HepG2 (cell line): ENCODE data around the gene SIRT7. TPM values are rescaled to one million over a fixed set of nuclear protein-coding genes. Genes with fewer than 3 reads are reported as not detected.

Experiments used
- ATAC-seq: fragments of 200-7000 bp; cut with Tn5 transposase; 3 replicates; pipeline ENCODE4 v1.9.1; 2020; ENCODE audit warnings: mild to moderate bottlenecking, moderate library complexity
- BruUV-seq: library from RNA; stranded (reverse); fragments of 400-500 nt; replicated peaks from 2 replicates; lab custom pipeline; 2021; lab: Mats Ljungman, UMichigan
- CTCF ChIA-PET: fragments of 300-600 bp; formaldehyde crosslinking; extraction: SDS; loops from one replicate; lab custom pipeline; 2021; ENCODE audit warnings: low total read pairs, inconsistent platforms, low intra/inter-chr PET ratio; lab: Yijun Ruan, JAX
- POLR2A ChIA-PET: fragments of 350-600 bp; sonication (Branson Sonifier 250); formaldehyde crosslinking; loops from one replicate; lab custom pipeline; 2020; ENCODE audit warnings: antibody characterized with exemption, inconsistent platforms; lab: Yijun Ruan, JAX
- DNase-seq: peaks from one replicate; pipeline ENCODE4 v3.0.0-alpha.2; 2015; ENCODE audit warnings: low spot score
- FAIRE-seq: peaks from 3 replicates; lab custom pipeline; 2011; peaks lifted over from hg19 to GRCh38; lab: Jason Lieb, UNC
- H2AFZ ChIP-seq: one replicate; pipeline ENCODE4 v1.6.1; 2011; ENCODE audit warnings: low read length, inconsistent platforms
- H3K27ac ChIP-seq: fragments of 300-600 bp; 3 replicates; pipeline ENCODE4 v1.8.0; 2011; ENCODE audit warnings: mixed run types, mild to moderate bottlenecking, mixed read lengths, low read length, inconsistent platforms; ENCODE audit not compliant: insufficient read depth; ENCODE audit errors: extremely low read length
- H3K27me3 ChIP-seq, 2 experiments: fragments of 200-600 bp in 1 of 2; 2 replicates in 1 of 2; 3 replicates in 1 of 2; pipeline versions ENCODE4 v1.6.0 to v1.8.0; 2011; ENCODE audit warnings: low read length in 2 of 2, mild to moderate bottlenecking in 2 of 2, moderate library complexity in 2 of 2, inconsistent platforms in 1 of 2; ENCODE audit not compliant: insufficient read depth in 2 of 2, control insufficient read depth in 1 of 2
- H3K36me3 ChIP-seq, 2 experiments: fragments of 200-600 bp in 1 of 2; replicated peaks in 1 of 2; 2 replicates in 1 of 2; 3 replicates in 1 of 2; pipeline versions ENCODE4 v1.5.1 to v1.8.0; 2011; ENCODE audit warnings: low read length in 2 of 2, inconsistent platforms in 1 of 2; ENCODE audit not compliant: insufficient read depth in 2 of 2, control insufficient read depth in 1 of 2
- H3K4me1 ChIP-seq: 2 replicates; pipeline ENCODE4 v1.5.1; 2012; ENCODE audit warnings: low read length, inconsistent platforms; ENCODE audit not compliant: insufficient read depth
- H3K4me2 ChIP-seq: 2 replicates; pipeline ENCODE4 v1.6.0; 2011; ENCODE audit warnings: low read depth, low read length, inconsistent platforms
- H3K4me3 ChIP-seq, 3 experiments: fragments of 200-600 bp in 1 of 3; sonication (generic), shearing (Covaris generic) in 1 of 3; replicated peaks in 1 of 3; 2 replicates each; pipeline ENCODE4 v1.5.1; 2011 to 2016; ENCODE audit warnings: low read length in 3 of 3, inconsistent platforms in 2 of 3, low read depth in 2 of 3, mild to moderate bottlenecking in 2 of 3, control low read depth in 1 of 3, mixed read lengths in 1 of 3; ENCODE audit not compliant: insufficient read depth in 1 of 3
- H3K79me2 ChIP-seq: one replicate; pipeline ENCODE4 v1.6.1; 2011; ENCODE audit warnings: low read length, inconsistent platforms; ENCODE audit not compliant: insufficient read depth
- H3K9ac ChIP-seq: 2 replicates; pipeline ENCODE4 v1.6.0; 2011; ENCODE audit warnings: mild to moderate bottlenecking, low read depth, low read length, inconsistent platforms; ENCODE audit not compliant: insufficient read depth
- H3K9me3 ChIP-seq: 2 replicates; pipeline ENCODE4 v1.5.1; 2012; ENCODE audit warnings: mild to moderate bottlenecking, low read length
- H4K20me1 ChIP-seq: 2 replicates; pipeline ENCODE4 v1.6.0; 2011; ENCODE audit warnings: inconsistent platforms, mild to moderate bottlenecking, low read length, moderate library complexity; ENCODE audit not compliant: insufficient read depth
- AGO2 ChIP-seq: fragments of 200-400 bp; formaldehyde crosslinking; optimal IDR thresholded peaks from 2 replicates; pipeline ENCODE3; 2017; ENCODE audit warnings: mild to moderate bottlenecking, low read depth, low read length, moderate library complexity
- ATAD3A ChIP-seq: sonication (generic); formaldehyde crosslinking; IDR thresholded peaks from 2 replicates; pipeline ENCODE4 v1.4.0; 2020; ENCODE audit warnings: missing genetic modification reagents
- CC2D1A ChIP-seq: sonication (generic); formaldehyde crosslinking; IDR thresholded peaks from 2 replicates; pipeline ENCODE4 v1.8.1; 2023; ENCODE audit warnings: mild to moderate bottlenecking, missing genetic modification reagents
- HNF1A ChIP-seq, 2 experiments: sonication (generic) in 1 of 2; formaldehyde crosslinking in 1 of 2; IDR thresholded peaks; 2 replicates each; pipeline versions ENCODE4 v1.4.0 to v1.6.1; 2016 to 2020; ENCODE audit warnings: borderline replicate concordance in 1 of 2, low read depth in 1 of 2, mild to moderate bottlenecking in 1 of 2, missing genetic modification reagents in 1 of 2
- HNF1B ChIP-seq: sonication (generic); formaldehyde crosslinking; IDR thresholded peaks from 2 replicates; pipeline ENCODE4 v1.5.1; 2020; ENCODE audit warnings: mild to moderate bottlenecking, moderate library complexity, missing genetic modification reagents
- KDM5B ChIP-seq: sonication (generic); formaldehyde crosslinking; IDR thresholded peaks from 2 replicates; pipeline ENCODE4 v1.4.0; 2020; ENCODE audit warnings: missing genetic modification reagents, mild to moderate bottlenecking, borderline replicate concordance
- MTA1 ChIP-seq: sonication (generic); formaldehyde crosslinking; IDR thresholded peaks from 2 replicates; pipeline ENCODE4 v1.4.0; 2020; ENCODE audit warnings: missing genetic modification reagents, mild to moderate bottlenecking, borderline replicate concordance
- RBFOX2 ChIP-seq: fragments of 200-400 bp; formaldehyde crosslinking; IDR thresholded peaks from 2 replicates; pipeline ENCODE4 v1.6.1; 2017; ENCODE audit warnings: low read depth, mild to moderate bottlenecking, low read length
- SP4 ChIP-seq: sonication (generic); formaldehyde crosslinking; IDR thresholded peaks from 2 replicates; pipeline ENCODE4 v1.8.1; 2023; ENCODE audit warnings: mild to moderate bottlenecking, missing genetic modification reagents
- SSRP1 ChIP-seq: IDR thresholded peaks from 2 replicates; pipeline ENCODE4 v1.6.1; 2016; ENCODE audit warnings: control low read depth
- TBX2 ChIP-seq: sonication (generic); formaldehyde crosslinking; IDR thresholded peaks from 2 replicates; pipeline ENCODE4 v1.5.0; 2020; ENCODE audit warnings: missing genetic modification reagents, mild to moderate bottlenecking, borderline replicate concordance
- TFDP1 ChIP-seq: IDR thresholded peaks from 2 replicates; pipeline ENCODE4 v1.6.1; 2016; ENCODE audit warnings: missing compliant biosample characterization, missing genetic modification reagents, borderline replicate concordance
- ZNF563 ChIP-seq: sonication (generic); formaldehyde crosslinking; IDR thresholded peaks from 2 replicates; pipeline ENCODE4 v1.8.0; 2022; ENCODE audit warnings: mild to moderate bottlenecking, moderate library complexity, missing genetic modification reagents
- ZNF652 ChIP-seq: IDR thresholded peaks from 2 replicates; pipeline ENCODE4 v1.6.1; 2016; ENCODE audit warnings: low read depth, borderline replicate concordance
- WGBS: methylation state at CpG from one replicate; pipeline ENCODE4 v1.1.6; 2017; ENCODE audit warnings: low lambda C conversion rate; 5-methylcytosine and 5-hydroxymethylcytosine counted together
- in situ Hi-C: cut with HindIII; loops from 2 replicates; pipeline ENCODE4 v1.10.0; 2017; ENCODE audit warnings: low pct_unique_long_range_greater_than_20kb; ENCODE audit not compliant: extremely low pct_ligation_motif_present
- intact Hi-C: fragments of 100-400 bp; cut with micrococcal nuclease; formaldehyde crosslinking; loops from one replicate; pipeline ENCODE4 v1.10.0; 2022; ENCODE audit not compliant: unreplicated experiment
- polyA plus RNA-seq, 8 experiments: library from polyadenylated mRNA; depleted of rRNA in 3 of 8; stranded (reverse) in 7 of 8; unstranded in 1 of 8; fragments of >200 nt; fragmentation: Illumina TruSeq in 4 of 8; extraction: Trizol in 4 of 8; gene quantifications; 2 replicates each; pipeline versions ENCODE4 v1.2.1 to v1.2.3, GENCODE V29; 2011 to 2016; ENCODE audit warnings: low read depth in 4 of 8, missing spikeins in 1 of 8, mixed read lengths in 1 of 8; ENCODE audit not compliant: insufficient read depth in 1 of 8
- total RNA-seq, 5 experiments: library from RNA; depleted of rRNA; stranded (reverse); fragments of >200 nt; fragmentation: Illumina TruSeq; extraction: Trizol; gene quantifications; 2 replicates each; pipeline ENCODE4 v1.2.3, GENCODE V29; 2016; ENCODE audit warnings: low read depth in 1 of 5

SIRT7 gene
- total and polyA plus RNA-seq, 2 of the 13 experiments (the other 11 are each of a cell fraction or from before 2014, with no cell fraction given): 8.3 to 24.8 TPM

- TF ChIP-seq HNF1A (IDR thresholded peaks at IDR 0.05; ENCODE audit: low read depth) (no peak), HNF1A (CRISPR knock-in tag; IDR thresholded peaks at IDR 0.05; ENCODE audit: borderline replicate concordance) (0 out of 2 replicates have a peak, but pooled peaks have one; percentile 6), SP4 (CRISPR knock-in tag) (peak; percentile 42; the same call in 1 of the 2 replicates)
These were observed 18.3 kb downstream of the SIRT7 start (continued) for GRCh38 chr17:81899514-81900166.

- Histone ChIP-seq H3K27ac (no peak overlapping the region), H3K9ac (no peak overlapping the region), H4K20me1 (peaks cover under 1% of the 10 kb centered on the region; the same call in 1 of the 2 replicates), H3K9me3 (no peaks in the 10 kb centered on the region), H3K27me3 (no peaks in the 10 kb centered on the region), H3K79me2 (no peaks in the 10 kb centered on the region), H3K4me3 (no peak overlapping the region), H2AFZ (no peak overlapping the region), H3K4me1 (peaks cover 16% of the 10 kb centered on the region), H3K4me2 (no peak overlapping the region), H3K36me3 (peaks cover 17 to 35% of the 10 kb centered on the region in 2 experiments; a peak in 4 of 5 replicates)
- peak; percentile 1 for ATAC-seq
- WGBS: 80% methylated on average over 1 of the region's 9 CpGs
- FAIRE-seq: no peak
- ChIA-PET POLR2A (interaction anchor here (1.0 kb wide), 1 partner anchor 11 kb away, joined by 4 read pairs; no protein-coding TSS in a partner anchor), CTCF (no interaction called here)
- no TSS peak for BruUV-seq
- in situ Hi-C loops (no loop called here), intact Hi-C loops (no loop called here)
- DNase-seq: no peak
- TF ChIP-seq AGO2: peak; percentile 59
- TF ChIP-seq KDM5B: 0 out of 2 replicates have a peak, but pooled peaks have one; percentile 44
- no peak for TF ChIP-seq ZNF652
- TF ChIP-seq HNF1B (CRISPR knock-in tag): no peak
- TF ChIP-seq ATAD3A (CRISPR knock-in tag): no peak
- no peak for TF ChIP-seq SSRP1
- no peak for TF ChIP-seq ZNF563
- no peak for TF ChIP-seq MTA1 (CRISPR knock-in tag)
- no peak for TF ChIP-seq TFDP1
- TF ChIP-seq CC2D1A (CRISPR knock-in tag): no peak
- no peak for TF ChIP-seq TBX2
- peak; percentile 51; the same call in 1 of the 2 replicates for TF ChIP-seq RBFOX2
These were observed 19.1 kb downstream of the SIRT7 start for GRCh38 chr17:81898885-81899284.
